HG02763 (cell line): ENCODE measurements around the gene PCLO.

Experiments
- ATAC-seq: cut with Tn5 transposase; IDR thresholded peaks from one replicate; pipeline ENCODE4 v1.9.1; 2021; ENCODE audit warnings: mild to moderate bottlenecking, moderate library complexity; ENCODE audit not compliant: unreplicated experiment

The PCLO gene, protein sequence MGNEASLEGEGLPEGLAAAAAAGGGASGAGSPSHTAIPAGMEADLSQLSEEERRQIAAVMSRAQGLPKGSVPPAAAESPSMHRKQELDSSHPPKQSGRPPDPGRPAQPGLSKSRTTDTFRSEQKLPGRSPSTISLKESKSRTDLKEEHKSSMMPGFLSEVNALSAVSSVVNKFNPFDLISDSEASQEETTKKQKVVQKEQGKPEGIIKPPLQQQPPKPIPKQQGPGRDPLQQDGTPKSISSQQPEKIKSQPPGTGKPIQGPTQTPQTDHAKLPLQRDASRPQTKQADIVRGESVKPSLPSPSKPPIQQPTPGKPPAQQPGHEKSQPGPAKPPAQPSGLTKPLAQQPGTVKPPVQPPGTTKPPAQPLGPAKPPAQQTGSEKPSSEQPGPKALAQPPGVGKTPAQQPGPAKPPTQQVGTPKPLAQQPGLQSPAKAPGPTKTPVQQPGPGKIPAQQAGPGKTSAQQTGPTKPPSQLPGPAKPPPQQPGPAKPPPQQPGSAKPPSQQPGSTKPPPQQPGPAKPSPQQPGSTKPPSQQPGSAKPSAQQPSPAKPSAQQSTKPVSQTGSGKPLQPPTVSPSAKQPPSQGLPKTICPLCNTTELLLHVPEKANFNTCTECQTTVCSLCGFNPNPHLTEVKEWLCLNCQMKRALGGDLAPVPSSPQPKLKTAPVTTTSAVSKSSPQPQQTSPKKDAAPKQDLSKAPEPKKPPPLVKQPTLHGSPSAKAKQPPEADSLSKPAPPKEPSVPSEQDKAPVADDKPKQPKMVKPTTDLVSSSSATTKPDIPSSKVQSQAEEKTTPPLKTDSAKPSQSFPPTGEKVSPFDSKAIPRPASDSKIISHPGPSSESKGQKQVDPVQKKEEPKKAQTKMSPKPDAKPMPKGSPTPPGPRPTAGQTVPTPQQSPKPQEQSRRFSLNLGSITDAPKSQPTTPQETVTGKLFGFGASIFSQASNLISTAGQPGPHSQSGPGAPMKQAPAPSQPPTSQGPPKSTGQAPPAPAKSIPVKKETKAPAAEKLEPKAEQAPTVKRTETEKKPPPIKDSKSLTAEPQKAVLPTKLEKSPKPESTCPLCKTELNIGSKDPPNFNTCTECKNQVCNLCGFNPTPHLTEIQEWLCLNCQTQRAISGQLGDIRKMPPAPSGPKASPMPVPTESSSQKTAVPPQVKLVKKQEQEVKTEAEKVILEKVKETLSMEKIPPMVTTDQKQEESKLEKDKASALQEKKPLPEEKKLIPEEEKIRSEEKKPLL (N-terminal part only)

DNA sequence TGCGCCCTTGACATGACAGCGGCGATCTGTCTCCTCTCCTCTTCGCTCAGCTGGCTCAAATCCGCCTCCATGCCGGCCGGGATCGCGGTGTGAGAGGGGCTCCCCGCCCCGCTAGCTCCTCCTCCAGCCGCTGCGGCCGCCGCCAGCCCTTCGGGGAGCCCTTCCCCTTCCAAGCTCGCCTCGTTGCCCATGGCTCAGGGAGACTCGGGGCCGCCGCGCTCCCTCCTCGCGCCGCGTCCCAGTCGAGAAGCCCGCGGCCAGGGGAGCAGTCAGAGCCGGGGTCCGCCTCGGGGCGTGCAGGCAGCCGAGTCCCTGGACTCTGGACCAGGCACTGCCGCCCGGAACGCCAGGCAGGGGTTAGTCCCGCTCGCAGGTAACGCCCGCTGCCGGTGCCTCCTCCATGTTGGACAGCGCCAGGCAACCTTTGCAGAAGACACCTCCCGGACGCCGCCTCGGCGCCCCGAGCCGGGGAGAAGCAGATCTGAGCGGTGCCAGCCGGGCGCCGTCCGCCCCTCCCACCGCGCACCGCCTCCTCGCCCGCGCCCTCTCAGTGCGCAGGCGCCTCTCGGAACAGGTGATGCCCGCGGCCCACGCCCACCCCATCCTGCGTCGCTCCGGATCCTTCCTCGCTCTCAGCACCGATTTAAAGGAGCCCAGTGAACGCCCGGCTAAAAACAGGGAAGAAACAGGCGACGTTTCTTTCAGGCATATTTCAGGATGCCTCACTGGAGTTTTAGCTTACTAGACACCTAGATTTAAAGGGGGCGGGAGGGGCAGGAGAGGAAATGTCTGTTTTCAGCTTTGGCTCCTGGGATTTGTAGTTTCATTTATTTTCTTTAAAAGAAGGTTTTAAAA lies at the start of gene PCLO:
TSS of gene PCLO (minus strand) at position 483 of the 855 bp plus-strand sequence. CDS start at position 191, 292 bp downstream.
- ATAC-seq = peak; percentile 93

DNA sequence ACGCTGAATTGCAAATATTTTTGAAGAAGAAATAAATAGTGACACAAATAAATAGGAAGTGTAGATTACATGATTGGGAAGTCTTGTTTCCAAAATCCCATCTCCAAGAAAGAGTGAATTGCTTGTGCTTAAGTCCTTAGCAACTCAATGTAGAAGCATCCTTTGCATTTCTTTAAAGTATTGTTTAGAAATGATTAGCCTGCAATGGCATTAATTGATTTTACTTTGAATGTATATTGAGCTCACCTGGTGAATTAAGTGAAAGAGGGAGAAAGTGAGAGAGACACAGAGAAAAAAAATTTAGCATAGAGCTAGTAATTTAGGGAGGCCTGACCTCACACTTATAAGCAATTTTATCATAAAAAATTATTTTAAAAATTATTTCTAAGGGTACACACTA lies 49.0 kb upstream of the PCLO start:
- no peak for ATAC-seq

DNA sequence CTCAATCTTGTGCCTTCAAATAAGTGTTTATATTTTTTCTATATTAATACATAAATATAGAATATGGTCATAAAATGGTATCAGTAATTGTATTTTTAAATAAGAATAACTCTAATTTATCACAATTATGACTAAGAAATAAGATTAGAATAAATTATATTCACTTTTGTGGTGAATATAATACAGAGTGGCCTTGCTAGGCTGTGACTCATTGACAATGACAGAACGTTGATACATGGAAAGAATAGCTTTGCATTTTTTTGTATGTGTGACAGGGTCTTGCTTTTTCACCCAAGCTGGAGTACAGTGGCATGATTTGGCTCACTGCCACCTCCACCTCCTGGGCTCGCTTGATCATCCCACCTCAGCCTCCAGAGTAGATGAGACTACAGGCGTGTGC lies 47.8 kb upstream of the PCLO start:
- ATAC-seq = no peak

DNA sequence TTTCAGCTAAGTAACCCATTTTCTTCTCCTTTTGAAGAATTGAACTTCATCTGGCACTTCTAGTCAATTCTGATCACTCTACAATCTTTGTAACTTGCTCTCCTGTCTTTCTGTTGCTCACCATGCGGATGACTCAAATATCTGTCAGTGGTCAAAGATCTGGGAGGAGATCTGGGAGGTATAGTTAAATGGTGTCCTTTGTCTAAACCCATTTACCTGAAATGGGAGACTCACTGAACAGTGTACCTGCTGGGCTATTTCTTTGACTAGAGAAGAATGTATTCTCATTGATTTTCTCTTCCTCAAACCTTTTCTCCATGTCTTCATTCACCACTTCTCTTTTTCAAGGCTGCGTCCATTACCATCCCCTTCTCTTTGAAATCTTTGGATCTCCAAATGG lies 42.0 kb upstream of the PCLO start:
- ATAC-seq = no peak

DNA sequence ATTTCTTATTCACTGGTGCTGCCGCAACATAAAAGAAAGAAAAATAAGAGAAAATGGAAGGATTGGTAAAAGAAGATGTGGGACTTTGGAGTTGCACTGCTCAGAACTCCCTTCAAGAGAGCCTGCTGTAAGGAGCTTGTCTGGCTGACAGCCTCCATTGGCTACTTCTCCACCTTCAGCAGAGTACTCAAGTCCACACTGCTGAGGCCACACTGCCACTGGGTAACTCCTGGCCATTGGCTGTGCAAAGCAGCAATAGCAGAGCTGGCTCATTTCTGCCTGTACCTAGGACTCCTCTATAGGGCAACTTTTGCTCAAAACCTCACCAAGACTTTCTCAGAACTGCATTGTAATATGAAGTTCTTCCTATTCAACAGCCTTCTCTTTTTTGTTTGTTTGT lies 38.7 kb upstream of the PCLO start:
- no peak for ATAC-seq

DNA sequence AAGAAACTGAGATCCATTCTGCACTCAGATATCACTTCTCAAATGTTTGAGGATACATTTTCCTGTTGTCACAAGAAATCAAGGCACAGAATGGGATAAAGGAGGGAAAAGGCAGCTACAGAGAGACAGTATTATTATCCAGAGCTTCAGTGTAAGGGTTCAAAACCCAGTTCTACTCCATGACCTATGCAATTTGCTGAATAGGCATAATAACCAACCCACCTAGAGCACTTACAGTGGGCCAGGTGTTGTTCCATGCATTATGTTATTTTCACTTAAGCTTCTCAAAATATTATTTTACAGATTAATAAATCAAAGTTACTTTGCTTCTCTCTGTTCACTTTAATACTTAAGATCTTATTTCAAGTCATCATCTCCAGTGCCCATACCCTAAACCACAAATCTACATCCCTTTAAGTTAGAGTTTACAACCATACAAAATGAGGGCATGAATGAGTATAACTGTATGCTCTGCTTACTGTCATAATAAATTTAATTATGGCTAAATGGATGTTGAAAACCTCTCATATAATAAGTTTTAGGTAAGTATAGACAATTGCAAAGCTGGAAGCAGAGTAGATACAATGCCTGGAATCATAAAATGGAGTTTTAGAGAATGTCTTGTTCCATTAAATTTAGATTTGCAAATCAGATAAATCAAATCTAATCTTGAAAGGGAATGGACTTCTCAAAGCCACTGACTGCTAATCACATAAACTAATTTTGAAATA lies 28.1 kb upstream of the PCLO start:
- no peak for ATAC-seq

DNA sequence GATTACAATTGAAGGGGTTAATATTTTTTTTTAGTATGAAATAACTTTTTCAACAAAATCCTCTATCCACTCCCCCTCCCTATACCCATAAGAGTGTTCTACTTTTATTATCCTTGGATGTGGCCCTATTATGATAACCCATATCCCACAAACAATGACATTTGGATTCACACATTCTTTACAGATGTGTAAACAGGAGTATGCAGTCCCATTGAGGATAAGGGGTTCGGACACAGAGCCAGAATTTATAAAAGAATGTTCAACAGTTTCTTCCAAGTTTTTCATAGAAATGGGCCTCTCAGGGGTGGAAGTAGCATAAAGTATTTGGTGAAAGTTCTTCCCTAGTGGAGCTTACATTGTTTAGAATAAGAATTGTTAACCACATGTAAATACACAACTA lies 16.1 kb upstream of the PCLO start:
- ATAC-seq = no peak

DNA sequence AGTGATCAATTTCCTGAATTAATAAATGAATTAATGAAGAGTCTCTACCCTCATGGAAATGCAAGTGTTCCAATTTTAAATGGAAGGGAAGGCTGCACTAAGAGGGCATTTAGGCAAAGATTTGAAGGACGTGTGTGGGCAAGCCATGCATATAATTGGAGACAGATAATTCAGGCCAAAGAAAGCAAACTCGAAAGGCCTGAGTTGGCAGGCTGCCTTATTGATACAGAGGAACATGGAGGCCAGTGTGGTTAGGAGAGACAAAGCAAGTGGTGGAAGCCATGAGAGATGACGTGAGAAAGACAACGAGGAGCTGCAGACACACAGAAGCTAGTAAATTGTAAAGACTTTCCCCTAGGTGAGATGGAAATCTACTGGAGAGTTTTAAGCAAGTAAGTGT lies 15.4 kb upstream of the PCLO start:
- no peak for ATAC-seq

DNA sequence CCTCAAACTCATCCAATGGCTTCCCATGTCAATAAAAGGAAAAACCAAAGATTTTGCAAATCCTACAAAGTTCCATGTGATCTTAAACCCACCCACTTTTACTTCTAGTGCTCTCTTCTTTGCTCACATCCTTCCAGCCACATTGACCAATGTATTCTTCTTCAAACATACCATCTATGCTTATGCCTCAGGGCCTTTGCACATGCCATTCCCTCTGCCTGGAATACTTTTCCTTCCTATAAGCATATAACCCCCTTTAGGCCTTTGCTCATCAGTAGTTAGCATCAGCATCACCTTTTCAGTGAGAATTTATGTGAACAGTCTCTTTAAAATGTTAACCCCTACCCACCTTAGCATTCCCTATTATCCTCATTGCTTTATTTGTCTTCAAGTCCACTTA lies 11.0 kb upstream of the PCLO start:
- ATAC-seq = no peak

DNA sequence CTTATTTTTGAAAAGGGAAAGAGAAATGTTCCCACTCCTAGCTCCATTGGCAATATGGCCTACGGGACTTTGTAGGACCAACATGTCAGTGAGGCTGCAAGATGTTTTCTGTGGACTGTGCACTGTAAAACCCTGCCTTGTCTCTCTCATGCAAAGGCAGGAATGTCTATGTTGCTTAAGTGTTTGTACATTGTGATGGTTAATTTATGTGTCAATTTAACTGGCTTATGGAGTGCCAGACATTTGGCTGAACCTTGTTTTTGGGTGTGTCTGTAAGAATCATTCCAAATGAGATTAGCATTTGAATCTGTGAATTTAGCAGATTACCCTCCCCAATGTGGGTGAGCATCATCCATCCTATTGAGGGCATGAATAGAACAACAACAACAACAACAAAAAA lies 4.1 kb upstream of the PCLO start:
- no peak for ATAC-seq

DNA sequence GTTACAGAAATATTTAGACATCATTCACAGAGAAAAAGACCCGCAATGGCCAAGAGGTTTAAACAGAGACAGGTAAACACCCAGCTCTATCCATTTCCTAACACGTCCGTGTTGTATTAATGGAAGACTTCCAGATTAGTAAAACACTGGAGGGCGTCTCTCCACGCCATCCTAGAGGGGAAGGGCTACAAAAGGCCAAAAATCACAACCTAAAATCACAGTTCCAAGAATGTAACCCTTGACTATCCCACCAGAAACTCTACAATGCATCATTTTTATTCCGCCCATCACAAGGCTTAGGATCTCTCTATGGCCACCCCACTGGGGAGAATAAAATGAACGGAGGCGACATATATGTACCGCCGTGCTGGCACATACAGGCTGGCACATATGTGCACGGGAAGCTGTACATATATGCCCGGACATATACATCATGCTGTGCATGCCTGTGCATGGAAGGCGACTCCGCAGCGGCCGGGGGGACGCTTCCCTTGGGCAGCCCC lies 734 bp downstream of the PCLO start:
- ATAC-seq = no peak

DNA sequence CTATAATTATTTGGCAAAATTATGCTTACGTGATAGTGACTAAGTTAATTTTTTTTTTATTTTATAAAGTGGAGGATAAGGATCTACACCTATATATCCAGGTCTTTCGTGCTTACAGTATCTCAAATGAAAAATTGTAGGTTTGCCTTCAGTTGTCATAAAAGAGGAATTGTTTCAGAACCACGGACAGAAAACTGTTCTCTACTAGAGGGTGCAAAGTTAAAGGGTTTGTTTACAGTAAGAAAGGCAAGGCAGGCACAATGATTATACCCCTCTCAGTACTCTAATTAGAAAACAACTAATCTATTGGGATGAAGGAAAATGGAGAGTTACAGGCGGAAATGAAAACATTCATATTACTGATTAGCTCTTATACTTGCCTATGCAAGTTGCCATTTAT lies 1.5 kb downstream of the PCLO start:
- ATAC-seq = no peak

DNA sequence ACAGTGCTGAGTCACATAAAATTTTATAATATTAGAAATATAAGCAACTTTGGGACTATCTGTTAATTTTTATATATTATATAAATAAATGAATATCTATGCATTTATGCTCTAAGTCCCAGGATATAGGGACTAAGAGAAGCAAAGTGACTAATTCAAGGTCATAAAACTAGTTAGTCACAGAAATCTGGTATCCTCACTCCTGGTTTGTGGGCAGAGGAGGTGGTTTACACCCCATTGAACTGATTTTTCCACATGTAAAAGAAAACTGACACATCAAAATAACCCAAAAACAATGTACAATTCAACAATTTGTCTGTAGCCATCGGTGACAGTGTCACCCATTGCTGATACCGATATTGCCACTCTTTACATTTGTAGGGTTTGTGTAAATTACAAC lies 3.0 kb downstream of the PCLO start:
- no peak for ATAC-seq

DNA sequence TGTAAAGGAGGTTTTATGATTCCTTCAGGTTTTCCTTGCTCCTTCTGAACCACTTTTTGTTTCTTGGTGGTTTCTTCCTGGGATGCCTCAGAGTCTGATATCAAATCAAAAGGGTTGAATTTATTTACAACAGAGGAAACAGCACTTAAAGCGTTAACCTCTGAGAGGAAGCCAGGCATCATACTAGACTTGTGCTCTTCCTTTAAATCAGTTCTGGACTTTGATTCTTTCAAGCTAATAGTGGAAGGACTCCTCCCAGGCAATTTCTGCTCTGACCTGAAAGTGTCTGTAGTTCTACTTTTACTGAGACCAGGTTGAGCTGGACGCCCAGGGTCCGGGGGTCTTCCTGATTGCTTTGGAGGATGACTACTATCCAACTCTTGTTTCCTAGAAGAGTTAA lies 6.7 kb downstream of the PCLO start:
- no peak for ATAC-seq

DNA sequence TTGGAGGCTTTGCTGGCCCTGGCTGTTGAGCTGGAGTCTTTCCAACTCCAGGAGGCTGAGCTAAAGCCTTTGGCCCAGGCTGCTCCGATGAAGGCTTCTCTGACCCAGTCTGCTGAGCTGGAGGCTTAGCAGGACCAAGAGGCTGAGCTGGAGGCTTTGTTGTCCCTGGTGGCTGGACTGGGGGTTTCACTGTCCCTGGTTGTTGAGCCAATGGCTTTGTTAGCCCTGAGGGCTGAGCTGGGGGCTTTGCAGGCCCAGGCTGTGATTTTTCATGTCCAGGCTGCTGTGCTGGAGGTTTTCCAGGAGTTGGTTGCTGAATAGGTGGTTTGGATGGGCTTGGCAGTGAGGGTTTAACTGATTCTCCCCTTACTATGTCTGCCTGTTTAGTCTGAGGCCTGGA lies 7.3 kb downstream of the PCLO start:
- no peak for ATAC-seq

DNA sequence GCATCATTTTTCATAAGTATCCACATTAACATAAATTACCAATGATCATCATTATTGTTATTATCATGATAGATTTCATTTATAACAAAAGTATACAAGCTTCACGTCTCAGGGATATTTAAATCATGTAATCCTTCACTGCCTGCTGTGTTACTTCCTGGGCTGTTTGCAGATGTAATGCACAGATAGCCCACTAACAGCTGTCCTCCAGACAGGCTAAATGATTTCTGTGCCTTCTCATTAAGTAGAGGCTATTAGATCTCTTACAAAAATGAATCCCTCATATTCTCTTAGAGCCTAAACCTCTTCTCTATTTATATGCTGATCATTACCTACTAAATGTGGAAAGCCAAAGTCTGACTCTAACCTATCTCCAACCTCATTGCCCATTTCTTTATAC lies 9.3 kb downstream of the PCLO start:
- no peak for ATAC-seq

DNA sequence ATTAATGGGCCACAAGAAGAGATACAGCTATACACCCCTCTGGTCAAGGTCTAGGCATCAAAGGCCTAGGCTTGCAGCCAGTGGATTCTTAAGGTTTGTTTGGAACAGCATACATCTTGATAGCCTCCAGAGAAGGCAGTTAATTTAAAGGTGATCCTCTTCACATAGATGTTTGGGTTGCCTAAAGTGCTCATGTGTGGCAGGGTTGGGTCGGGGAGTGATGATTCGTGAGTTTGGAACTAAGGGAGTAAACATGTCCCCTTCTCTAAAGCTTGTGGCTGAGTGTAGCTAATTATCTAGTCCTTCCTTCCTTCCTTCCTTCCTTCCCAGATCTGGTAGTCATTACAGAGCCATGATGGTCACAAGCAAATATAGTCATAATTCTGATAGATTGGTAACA lies 12.4 kb downstream of the PCLO start:
- no peak for ATAC-seq

DNA sequence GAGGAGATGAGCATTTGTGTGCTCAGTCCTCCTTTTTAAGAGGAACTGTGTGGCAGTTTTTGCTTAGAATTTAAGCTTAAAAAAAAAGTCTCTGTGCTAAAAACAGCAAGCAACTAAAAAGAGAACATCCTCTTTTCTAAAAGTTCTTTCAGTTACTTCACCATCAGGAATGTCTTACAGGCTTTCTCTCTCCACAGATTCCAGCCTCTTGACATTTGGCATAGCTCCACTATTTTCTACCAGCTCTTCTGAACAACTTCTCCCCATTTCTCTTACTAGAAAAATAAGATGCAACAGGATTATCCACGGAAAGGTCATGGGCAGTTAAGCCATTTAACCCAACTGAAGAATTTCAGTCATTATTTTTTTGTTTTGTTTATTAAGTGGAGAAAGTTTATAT lies 13.2 kb downstream of the PCLO start:
- no peak for ATAC-seq

DNA sequence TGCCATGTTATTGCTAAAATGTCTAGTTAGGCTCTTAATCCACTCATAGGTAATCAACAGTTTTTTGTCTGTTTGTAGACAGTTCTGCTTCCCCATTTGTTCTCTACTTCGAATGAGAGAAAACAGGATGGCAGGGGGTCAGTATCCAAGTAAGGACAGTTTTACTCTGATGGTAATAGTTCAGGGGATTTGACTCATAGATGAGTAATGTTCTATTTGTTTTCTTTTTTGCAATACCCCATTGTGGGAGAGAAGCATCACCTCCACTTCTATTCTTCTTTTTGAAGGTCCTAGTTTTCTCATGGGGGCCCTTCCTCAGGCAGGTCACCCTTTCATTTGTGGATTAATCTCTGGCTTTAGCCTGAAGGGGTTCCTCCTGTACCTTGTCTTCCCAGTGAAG lies 13.9 kb downstream of the PCLO start:
- ATAC-seq = no peak

DNA sequence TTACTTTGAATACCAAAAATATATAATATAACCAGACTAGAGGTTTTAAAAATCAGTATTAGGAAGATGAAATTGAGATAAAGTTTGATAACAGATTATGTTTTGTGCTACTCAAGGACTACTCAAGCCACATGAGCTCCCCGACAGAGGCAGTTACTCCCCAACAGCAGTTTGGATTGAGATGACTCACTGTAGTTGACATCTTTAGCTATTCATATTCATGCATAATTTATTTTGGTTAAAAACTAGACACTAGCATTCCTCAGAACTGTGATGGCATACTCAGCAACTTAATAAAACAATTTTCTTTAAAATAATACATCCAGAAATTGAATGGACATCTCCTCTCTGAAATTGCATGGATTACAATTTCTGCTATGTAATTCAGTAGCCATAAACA lies 19.6 kb downstream of the PCLO start:
- no peak for ATAC-seq
